Osteoblast (primary cell): ENCODE results near the gene USP10. TPM values are rescaled to one million over a fixed set of nuclear protein-coding genes. Genes with fewer than 3 reads are reported as not detected.

ENCODE experiments used
- DNase-seq: peaks from one replicate; pipeline ENCODE4 v3.0.0; 2011; ENCODE audit warnings: low spot score, mixed read lengths; ENCODE audit not compliant: insufficient read length; ENCODE audit errors: missing footprints
- H2AFZ ChIP-seq: 2 replicates; pipeline ENCODE4 v1.6.0; 2011; ENCODE audit warnings: mild to moderate bottlenecking, low read length
- H3K27ac ChIP-seq: 2 replicates; pipeline ENCODE4 v1.5.1; 2011; ENCODE audit warnings: mild to moderate bottlenecking, low read depth, low read length, moderate library complexity
- H3K27me3 ChIP-seq: 2 replicates; pipeline ENCODE4 v1.6.0; 2012; ENCODE audit warnings: mild to moderate bottlenecking, control low read depth, inconsistent platforms, low read length, moderate library complexity; ENCODE audit not compliant: insufficient read depth
- H3K36me3 ChIP-seq: 2 replicates; pipeline ENCODE4 v1.5.1; 2011; ENCODE audit warnings: mild to moderate bottlenecking, low read length, control low read depth, moderate library complexity; ENCODE audit not compliant: insufficient read depth
- H3K4me1 ChIP-seq: 2 replicates; pipeline ENCODE4 v1.5.1; 2011; ENCODE audit warnings: mild to moderate bottlenecking, low read length, control low read depth, moderate library complexity; ENCODE audit not compliant: insufficient read depth
- H3K4me2 ChIP-seq: 2 replicates; pipeline ENCODE4 v1.6.0; 2011; ENCODE audit warnings: mild to moderate bottlenecking, low read length; ENCODE audit not compliant: insufficient read depth
- H3K4me3 ChIP-seq: fragments of 200-600 bp; sonication (generic); 3 replicates; pipeline ENCODE4 v1.5.1; 2012; ENCODE audit warnings: mild to moderate bottlenecking, low read length, inconsistent platforms; ENCODE audit not compliant: insufficient read depth
- H3K79me2 ChIP-seq: 2 replicates; pipeline ENCODE4 v1.6.0; 2012; ENCODE audit warnings: mild to moderate bottlenecking, low read length, control low read depth, inconsistent platforms; ENCODE audit not compliant: insufficient read depth
- H3K9me3 ChIP-seq: 2 replicates; pipeline ENCODE4 v1.5.1; 2011; ENCODE audit warnings: low read depth, low read length, control low read depth
- H4K20me1 ChIP-seq: 2 replicates; pipeline ENCODE4 v1.6.0; 2012; ENCODE audit warnings: mild to moderate bottlenecking, low read length, control low read depth; ENCODE audit not compliant: insufficient read depth
- CTCF ChIP-seq: IDR thresholded peaks from 2 replicates; pipeline ENCODE4 v1.5.1; 2011; ENCODE audit warnings: mild to moderate bottlenecking, low read depth, low read length, moderate library complexity; ENCODE audit errors: extremely low read depth
- total RNA-seq: library from RNA; depleted of rRNA; stranded (reverse); fragments of >200 nt; gene quantifications from 2 replicates; pipeline ENCODE4 v1.2.3, GENCODE V29; 2012

The USP10 gene
- total RNA-seq, 1 donor: 43.1 TPM

- Histone ChIP-seq H2AFZ (no peak overlapping the region), H4K20me1 (peaks cover 12% of the 10 kb centered on the region), H3K36me3 (peaks cover 20% of the 10 kb centered on the region), H3K4me2 (no peak overlapping the region), H3K9me3 (no peaks in the 10 kb centered on the region), H3K4me3 (no peak overlapping the region), H3K27ac (peak overlapping the region; percentile 10), H3K79me2 (peaks cover 84% of the 10 kb centered on the region), H3K4me1 (peaks cover 20% of the 10 kb centered on the region), H3K27me3 (no peaks in the 10 kb centered on the region)
- DNase-seq: no peak
- TF ChIP-seq CTCF: peak; percentile 33
Observed at GRCh38 chr16:84749072-84749471, 49.3 kb downstream of the USP10 start.

GRCh38 chr16:84749815-84750214 is 50.0 kb downstream of the USP10 start:
- Histone ChIP-seq H3K4me1 (peaks cover 23% of the 10 kb centered on the region), H2AFZ (no peak overlapping the region), H3K27me3 (no peaks in the 10 kb centered on the region), H3K79me2 (peaks cover 85% of the 10 kb centered on the region), H3K4me2 (no peak overlapping the region), H3K9me3 (no peaks in the 10 kb centered on the region), H3K4me3 (no peak overlapping the region), H3K27ac (peak overlapping the region; percentile 10), H4K20me1 (peaks cover 12% of the 10 kb centered on the region), H3K36me3 (peaks cover 20% of the 10 kb centered on the region)
- no peak for TF ChIP-seq CTCF
- no peak for DNase-seq

DNA sequence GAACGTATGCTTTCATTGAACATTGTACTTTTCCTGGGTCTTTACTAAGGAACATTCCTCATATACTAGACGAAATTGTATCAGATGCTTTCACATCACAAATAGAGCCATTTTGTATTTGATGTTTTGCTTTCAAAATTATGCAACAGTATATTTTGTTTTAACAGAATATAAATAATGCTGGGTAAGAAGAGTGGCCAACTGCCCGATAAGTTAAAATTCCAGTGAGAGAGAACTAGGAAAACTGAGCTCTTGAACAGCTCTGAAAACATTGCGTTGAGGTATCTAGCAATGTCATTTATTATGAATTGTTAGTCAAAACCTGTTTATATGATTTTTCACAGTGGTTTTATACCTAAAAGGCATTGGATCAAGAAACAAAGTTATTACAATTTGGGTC is 50.8 kb downstream of the USP10 start:
- peaks cover 85% of the 10 kb centered on the region for H3K79me2 ChIP-seq
- H3K4me1 ChIP-seq: peaks cover 23% of the 10 kb centered on the region
- no peaks in the 10 kb centered on the region for H3K27me3 ChIP-seq
- no peak for TF ChIP-seq CTCF
- H3K36me3 ChIP-seq: peaks cover 14% of the 10 kb centered on the region
- no peak overlapping the region for H3K4me2 ChIP-seq
- no peaks in the 10 kb centered on the region for H3K9me3 ChIP-seq
- no peak for DNase-seq
- peaks cover 12% of the 10 kb centered on the region for H4K20me1 ChIP-seq
- no peak overlapping the region for H3K4me3 ChIP-seq
- H2AFZ ChIP-seq: no peak overlapping the region
- no peak overlapping the region for H3K27ac ChIP-seq

DNA sequence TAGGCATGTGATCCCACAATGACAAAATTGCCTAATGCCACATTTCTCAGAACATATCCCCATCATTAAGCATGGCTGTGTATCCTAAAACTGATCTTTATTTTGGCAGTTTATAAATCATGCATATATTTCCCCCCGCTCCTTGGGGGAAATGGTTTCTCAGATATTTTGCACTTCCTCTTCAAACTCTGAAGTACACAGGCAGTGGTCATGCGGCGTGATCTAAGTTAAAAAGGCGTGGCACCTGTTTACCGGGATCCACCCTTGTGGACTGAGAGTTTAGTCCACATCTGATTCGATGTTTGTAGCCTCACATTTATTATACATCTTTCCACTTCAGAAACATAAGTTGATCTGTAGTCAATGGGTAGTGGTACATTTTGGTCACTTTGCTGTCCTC is 51.4 kb downstream of the USP10 start:
- no peak overlapping the region for H3K4me3 ChIP-seq
- H3K36me3 ChIP-seq: peaks cover 10% of the 10 kb centered on the region
- H3K27me3 ChIP-seq: no peaks in the 10 kb centered on the region
- TF ChIP-seq CTCF: no peak
- H3K79me2 ChIP-seq: peaks cover 86% of the 10 kb centered on the region
- H2AFZ ChIP-seq: no peak overlapping the region
- H3K4me2 ChIP-seq: no peak overlapping the region
- peaks cover 12% of the 10 kb centered on the region for H4K20me1 ChIP-seq
- no peak overlapping the region for H3K27ac ChIP-seq
- DNase-seq: no peak
- H3K4me1 ChIP-seq: peaks cover 23% of the 10 kb centered on the region
- no peaks in the 10 kb centered on the region for H3K9me3 ChIP-seq
